K562 (cell line): ENCODE data around the gene SELENOI. TPM values are rescaled to one million over a fixed set of nuclear protein-coding genes. Genes with fewer than 3 reads are reported as not detected.

Source experiments
- ETV5 ChIP-seq: sonication (generic); formaldehyde crosslinking; IDR thresholded peaks from 2 replicates; pipeline ENCODE4 v1.4.0; 2020; ENCODE audit warnings: low read depth, mild to moderate bottlenecking, missing genetic modification reagents
- ZC3H4 ChIP-seq: sonication (generic); formaldehyde crosslinking; IDR thresholded peaks from 2 replicates; pipeline ENCODE4 v1.9.0; 2021; ENCODE audit warnings: missing genetic modification reagents, borderline replicate concordance
- polyA plus RNA-seq, 8 experiments: library from polyadenylated mRNA; depleted of rRNA in 4 of 8; stranded (reverse) in 5 of 8; unstranded in 3 of 8; fragments of >200 nt; fragmentation: Nextera tagmentation in 2 of 8; fragmentation: Illumina TruSeq in 1 of 8; extraction: Ambion mirVana in 2 of 8; extraction: Trizol in 1 of 8; gene quantifications; 2 replicates each; pipeline versions ENCODE4 v1.2.1 to v1.2.3, GENCODE V29; 2011 to 2014; ENCODE audit warnings: inconsistent platforms in 1 of 8, missing spikeins in 1 of 8
- total RNA-seq, 7 experiments: library from RNA; depleted of rRNA in 6 of 7; stranded (reverse); fragments of >200 nt in 6 of 7; fragmentation: Illumina TruSeq in 2 of 7; extraction: Trizol in 2 of 7; gene quantifications; 2 replicates each; pipeline versions ENCODE4 v1.2.1 to v1.2.3, GENCODE V29; 2011 to 2021; ENCODE audit warnings: low replicate concordance in 1 of 7
- TF ChIP-seq, protein P1 (sequence below): fragments of 200-600 bp; sonication (generic); IDR thresholded peaks from one replicate; pipeline ENCODE4 v1.6.1; 2012; ENCODE audit warnings: mild to moderate bottlenecking, low read depth, low read length, inconsistent platforms

Gene SELENOI
- total and polyA plus RNA-seq, 9 of the 15 experiments (the other 6 are each of a cell fraction or from before 2014, with no cell fraction given): 9.6 to 46.9 (median 24.4) TPM

GRCh38 chr2:26429779-26430578 is 84.0 kb downstream of the SELENOI start (continued):
- TF ChIP-seq, protein P1, sequence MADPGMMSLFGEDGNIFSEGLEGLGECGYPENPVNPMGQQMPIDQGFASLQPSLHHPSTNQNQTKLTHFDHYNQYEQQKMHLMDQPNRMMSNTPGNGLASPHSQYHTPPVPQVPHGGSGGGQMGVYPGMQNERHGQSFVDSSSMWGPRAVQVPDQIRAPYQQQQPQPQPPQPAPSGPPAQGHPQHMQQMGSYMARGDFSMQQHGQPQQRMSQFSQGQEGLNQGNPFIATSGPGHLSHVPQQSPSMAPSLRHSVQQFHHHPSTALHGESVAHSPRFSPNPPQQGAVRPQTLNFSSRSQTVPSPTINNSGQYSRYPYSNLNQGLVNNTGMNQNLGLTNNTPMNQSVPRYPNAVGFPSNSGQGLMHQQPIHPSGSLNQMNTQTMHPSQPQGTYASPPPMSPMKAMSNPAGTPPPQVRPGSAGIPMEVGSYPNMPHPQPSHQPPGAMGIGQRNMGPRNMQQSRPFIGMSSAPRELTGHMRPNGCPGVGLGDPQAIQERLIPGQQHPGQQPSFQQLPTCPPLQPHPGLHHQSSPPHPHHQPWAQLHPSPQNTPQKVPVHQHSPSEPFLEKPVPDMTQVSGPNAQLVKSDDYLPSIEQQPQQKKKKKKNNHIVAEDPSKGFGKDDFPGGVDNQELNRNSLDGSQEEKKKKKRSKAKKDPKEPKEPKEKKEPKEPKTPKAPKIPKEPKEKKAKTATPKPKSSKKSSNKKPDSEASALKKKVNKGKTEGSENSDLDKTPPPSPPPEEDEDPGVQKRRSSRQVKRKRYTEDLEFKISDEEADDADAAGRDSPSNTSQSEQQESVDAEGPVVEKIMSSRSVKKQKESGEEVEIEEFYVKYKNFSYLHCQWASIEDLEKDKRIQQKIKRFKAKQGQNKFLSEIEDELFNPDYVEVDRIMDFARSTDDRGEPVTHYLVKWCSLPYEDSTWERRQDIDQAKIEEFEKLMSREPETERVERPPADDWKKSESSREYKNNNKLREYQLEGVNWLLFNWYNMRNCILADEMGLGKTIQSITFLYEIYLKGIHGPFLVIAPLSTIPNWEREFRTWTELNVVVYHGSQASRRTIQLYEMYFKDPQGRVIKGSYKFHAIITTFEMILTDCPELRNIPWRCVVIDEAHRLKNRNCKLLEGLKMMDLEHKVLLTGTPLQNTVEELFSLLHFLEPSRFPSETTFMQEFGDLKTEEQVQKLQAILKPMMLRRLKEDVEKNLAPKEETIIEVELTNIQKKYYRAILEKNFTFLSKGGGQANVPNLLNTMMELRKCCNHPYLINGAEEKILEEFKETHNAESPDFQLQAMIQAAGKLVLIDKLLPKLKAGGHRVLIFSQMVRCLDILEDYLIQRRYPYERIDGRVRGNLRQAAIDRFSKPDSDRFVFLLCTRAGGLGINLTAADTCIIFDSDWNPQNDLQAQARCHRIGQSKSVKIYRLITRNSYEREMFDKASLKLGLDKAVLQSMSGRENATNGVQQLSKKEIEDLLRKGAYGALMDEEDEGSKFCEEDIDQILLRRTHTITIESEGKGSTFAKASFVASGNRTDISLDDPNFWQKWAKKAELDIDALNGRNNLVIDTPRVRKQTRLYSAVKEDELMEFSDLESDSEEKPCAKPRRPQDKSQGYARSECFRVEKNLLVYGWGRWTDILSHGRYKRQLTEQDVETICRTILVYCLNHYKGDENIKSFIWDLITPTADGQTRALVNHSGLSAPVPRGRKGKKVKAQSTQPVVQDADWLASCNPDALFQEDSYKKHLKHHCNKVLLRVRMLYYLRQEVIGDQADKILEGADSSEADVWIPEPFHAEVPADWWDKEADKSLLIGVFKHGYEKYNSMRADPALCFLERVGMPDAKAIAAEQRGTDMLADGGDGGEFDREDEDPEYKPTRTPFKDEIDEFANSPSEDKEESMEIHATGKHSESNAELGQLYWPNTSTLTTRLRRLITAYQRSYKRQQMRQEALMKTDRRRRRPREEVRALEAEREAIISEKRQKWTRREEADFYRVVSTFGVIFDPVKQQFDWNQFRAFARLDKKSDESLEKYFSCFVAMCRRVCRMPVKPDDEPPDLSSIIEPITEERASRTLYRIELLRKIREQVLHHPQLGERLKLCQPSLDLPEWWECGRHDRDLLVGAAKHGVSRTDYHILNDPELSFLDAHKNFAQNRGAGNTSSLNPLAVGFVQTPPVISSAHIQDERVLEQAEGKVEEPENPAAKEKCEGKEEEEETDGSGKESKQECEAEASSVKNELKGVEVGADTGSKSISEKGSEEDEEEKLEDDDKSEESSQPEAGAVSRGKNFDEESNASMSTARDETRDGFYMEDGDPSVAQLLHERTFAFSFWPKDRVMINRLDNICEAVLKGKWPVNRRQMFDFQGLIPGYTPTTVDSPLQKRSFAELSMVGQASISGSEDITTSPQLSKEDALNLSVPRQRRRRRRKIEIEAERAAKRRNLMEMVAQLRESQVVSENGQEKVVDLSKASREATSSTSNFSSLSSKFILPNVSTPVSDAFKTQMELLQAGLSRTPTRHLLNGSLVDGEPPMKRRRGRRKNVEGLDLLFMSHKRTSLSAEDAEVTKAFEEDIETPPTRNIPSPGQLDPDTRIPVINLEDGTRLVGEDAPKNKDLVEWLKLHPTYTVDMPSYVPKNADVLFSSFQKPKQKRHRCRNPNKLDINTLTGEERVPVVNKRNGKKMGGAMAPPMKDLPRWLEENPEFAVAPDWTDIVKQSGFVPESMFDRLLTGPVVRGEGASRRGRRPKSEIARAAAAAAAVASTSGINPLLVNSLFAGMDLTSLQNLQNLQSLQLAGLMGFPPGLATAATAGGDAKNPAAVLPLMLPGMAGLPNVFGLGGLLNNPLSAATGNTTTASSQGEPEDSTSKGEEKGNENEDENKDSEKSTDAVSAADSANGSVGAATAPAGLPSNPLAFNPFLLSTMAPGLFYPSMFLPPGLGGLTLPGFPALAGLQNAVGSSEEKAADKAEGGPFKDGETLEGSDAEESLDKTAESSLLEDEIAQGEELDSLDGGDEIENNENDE: no peak
- no peak for TF ChIP-seq ETV5 (CRISPR knock-in tag)
- no peak for TF ChIP-seq ZC3H4 (CRISPR knock-in tag)
